SJSA1 (cell line): ENCODE data around the gene SNRPD2. TPM values are rescaled to one million over a fixed set of nuclear protein-coding genes. Genes with fewer than 3 reads are reported as not detected.
A peak's percentile ranks its signal among the peaks of the same experiment; 100 is the strongest.

ENCODE experiments used
- DNase-seq, 2 experiments: peaks; one replicate each; pipeline ENCODE4 v3.0.0-alpha.2; 2015 to 2020; ENCODE audit warnings: low spot score in 2 of 2, low read depth in 1 of 2
- H3K27ac ChIP-seq: fragments of 250-450 bp; sonication (Bioruptor Pico); 2 replicates; pipeline ENCODE4 v1.5.1; 2020; ENCODE audit warnings: mild to moderate bottlenecking, moderate library complexity
- H3K27me3 ChIP-seq: fragments of 250-450 bp; sonication (Bioruptor Pico); replicated peaks from 2 replicates; pipeline ENCODE4 v1.5.1; 2020; ENCODE audit warnings: mild to moderate bottlenecking, moderate library complexity
- H3K36me3 ChIP-seq: fragments of 250-450 bp; sonication (Bioruptor Pico); 2 replicates; pipeline ENCODE4 v1.5.1; 2020; ENCODE audit warnings: mild to moderate bottlenecking
- H3K4me1 ChIP-seq: fragments of 250-450 bp; sonication (Bioruptor Pico); replicated peaks from 2 replicates; pipeline ENCODE4 v1.6.1; 2021; ENCODE audit warnings: mild to moderate bottlenecking
- H3K4me3 ChIP-seq: fragments of 250-450 bp; sonication (Bioruptor Pico); 2 replicates; pipeline ENCODE4 v1.5.1; 2020; ENCODE audit warnings: mild to moderate bottlenecking
- H3K9me3 ChIP-seq: fragments of 250-450 bp; sonication (Bioruptor Pico); replicated peaks from 2 replicates; pipeline ENCODE4 v1.5.1; 2020; ENCODE audit warnings: mild to moderate bottlenecking
- total RNA-seq: library from RNA; depleted of rRNA; stranded (reverse); fragments of >200 nt; shearing (Covaris generic); gene quantifications from 2 replicates; pipeline ENCODE4 v1.2.3, GENCODE V29; 2014

Gene SNRPD2
- total RNA-seq, 1 experiment from 2014 or later: 331 TPM

GRCh38 chr19:45659096-45659729 lies 32.5 kb downstream of the SNRPD2 start:
- Histone ChIP-seq H3K27me3 (no peaks in the 10 kb centered on the region), H3K36me3 (no peaks in the 10 kb centered on the region), H3K27ac (no peak overlapping the region), H3K9me3 (no peaks in the 10 kb centered on the region), H3K4me3 (no peak overlapping the region), H3K4me1 (no peaks in the 10 kb centered on the region)
- DNase-seq: no peak

- DNase-seq: no peak
- no peak overlapping the region for H3K27ac ChIP-seq
These were observed 34.1 kb downstream of the SNRPD2 start for GRCh38 chr19:45657520-45658167.

GRCh38 chr19:45655073-45655472 lies 36.7 kb downstream of the SNRPD2 start:
- no peak for DNase-seq
- no peak overlapping the region for H3K27ac ChIP-seq
- H3K4me3 ChIP-seq: no peak overlapping the region
- no peaks in the 10 kb centered on the region for H3K9me3 ChIP-seq
- H3K4me1 ChIP-seq: no peaks in the 10 kb centered on the region
- H3K27me3 ChIP-seq: no peaks in the 10 kb centered on the region
- H3K36me3 ChIP-seq: no peaks in the 10 kb centered on the region

More at GRCh38 chr19:45657520-45658167, 34.1 kb downstream of the SNRPD2 start:
- no peaks in the 10 kb centered on the region for H3K27me3 ChIP-seq
- no peaks in the 10 kb centered on the region for H3K36me3 ChIP-seq
- H3K4me3 ChIP-seq: no peak overlapping the region
- H3K9me3 ChIP-seq: no peaks in the 10 kb centered on the region
- H3K4me1 ChIP-seq: no peaks in the 10 kb centered on the region

GRCh38 chr19:45653634-45654033 lies 38.1 kb downstream of the SNRPD2 start:
- Histone ChIP-seq H3K27me3 (no peaks in the 10 kb centered on the region), H3K4me3 (no peak overlapping the region), H3K36me3 (no peaks in the 10 kb centered on the region), H3K27ac (no peak overlapping the region), H3K9me3 (no peaks in the 10 kb centered on the region), H3K4me1 (no peaks in the 10 kb centered on the region)
- no peak for DNase-seq

GRCh38 chr19:45650722-45651121 lies 41.0 kb downstream of the SNRPD2 start:
- Histone ChIP-seq H3K27ac (no peak overlapping the region), H3K4me1 (no peaks in the 10 kb centered on the region; the same call in 1 of the 2 replicates)

GRCh38 chr19:45646345-45646698 lies 45.4 kb downstream of the SNRPD2 start:
- no peaks in the 10 kb centered on the region for H3K36me3 ChIP-seq
- peaks cover 18% of the 10 kb centered on the region for H3K4me1 ChIP-seq
- no peak overlapping the region for H3K27ac ChIP-seq
- H3K27me3 ChIP-seq: no peaks in the 10 kb centered on the region
- no peak for DNase-seq
- peak overlapping the region; percentile 34 for H3K4me3 ChIP-seq
- H3K9me3 ChIP-seq: no peaks in the 10 kb centered on the region

More at GRCh38 chr19:45650722-45651121, 41.0 kb downstream of the SNRPD2 start:
- no peaks in the 10 kb centered on the region for H3K9me3 ChIP-seq
- no peak overlapping the region for H3K4me3 ChIP-seq
- no peaks in the 10 kb centered on the region for H3K36me3 ChIP-seq
- no peaks in the 10 kb centered on the region for H3K27me3 ChIP-seq
- no peak for DNase-seq

- Histone ChIP-seq H3K4me3 (peak overlapping the region; percentile 34), H3K4me1 (peaks cover 24% of the 10 kb centered on the region), H3K27me3 (no peaks in the 10 kb centered on the region), H3K27ac (no peak overlapping the region), H3K36me3 (no peaks in the 10 kb centered on the region), H3K9me3 (no peaks in the 10 kb centered on the region)
- DNase-seq: peak; percentile 95
These were observed 46.0 kb downstream of the SNRPD2 start for GRCh38 chr19:45645631-45646344.

GRCh38 chr19:45645068-45645630 lies 46.6 kb downstream of the SNRPD2 start:
- Histone ChIP-seq H3K4me3 (peak overlapping the region; percentile 34), H3K36me3 (no peaks in the 10 kb centered on the region), H3K4me1 (peaks cover 25% of the 10 kb centered on the region), H3K9me3 (no peaks in the 10 kb centered on the region), H3K27me3 (no peaks in the 10 kb centered on the region), H3K27ac (no peak overlapping the region)
- DNase-seq: no peak

- no peaks in the 10 kb centered on the region for H3K9me3 ChIP-seq
- no peak for DNase-seq
- H3K27ac ChIP-seq: no peak overlapping the region
These were observed 47.6 kb downstream of the SNRPD2 start for GRCh38 chr19:45643927-45644771.

GRCh38 chr19:45643024-45643926 lies 48.5 kb downstream of the SNRPD2 start:
- H3K4me3 ChIP-seq: no peak overlapping the region
- H3K36me3 ChIP-seq: no peaks in the 10 kb centered on the region
- no peaks in the 10 kb centered on the region for H3K9me3 ChIP-seq
- peaks cover 37% of the 10 kb centered on the region for H3K4me1 ChIP-seq
- H3K27me3 ChIP-seq: no peaks in the 10 kb centered on the region
- DNase-seq: peak; percentile 87 to 92
- peak overlapping the region; percentile 63 for H3K27ac ChIP-seq

More at GRCh38 chr19:45643927-45644771, 47.6 kb downstream of the SNRPD2 start:
- H3K36me3 ChIP-seq: no peaks in the 10 kb centered on the region
- H3K27me3 ChIP-seq: no peaks in the 10 kb centered on the region
- peaks cover 31% of the 10 kb centered on the region for H3K4me1 ChIP-seq
- no peak overlapping the region for H3K4me3 ChIP-seq

- Histone ChIP-seq H3K36me3 (peaks cover 6% of the 10 kb centered on the region), H3K4me1 (peaks cover 43% of the 10 kb centered on the region), H3K27ac (peak overlapping the region; percentile 63), H3K27me3 (no peaks in the 10 kb centered on the region), H3K9me3 (no peaks in the 10 kb centered on the region), H3K4me3 (peak overlapping the region; percentile 29)
- DNase-seq: peak; percentile 69 to 86
These were observed 50.3 kb downstream of the SNRPD2 start for GRCh38 chr19:45641274-45642105.

GRCh38 chr19:45640849-45641273 lies 50.9 kb downstream of the SNRPD2 start:
- Histone ChIP-seq H3K27ac (no peak overlapping the region), H3K27me3 (no peaks in the 10 kb centered on the region), H3K4me3 (no peak overlapping the region)

More at GRCh38 chr19:45640849-45641273, 50.9 kb downstream of the SNRPD2 start:
- no peak for DNase-seq
- Histone ChIP-seq H3K9me3 (no peaks in the 10 kb centered on the region), H3K4me1 (peaks cover 43% of the 10 kb centered on the region), H3K36me3 (peaks cover 11% of the 10 kb centered on the region)
